ENCODE measurements around the gene TBC1D17.

Gene TBC1D17

DNA sequence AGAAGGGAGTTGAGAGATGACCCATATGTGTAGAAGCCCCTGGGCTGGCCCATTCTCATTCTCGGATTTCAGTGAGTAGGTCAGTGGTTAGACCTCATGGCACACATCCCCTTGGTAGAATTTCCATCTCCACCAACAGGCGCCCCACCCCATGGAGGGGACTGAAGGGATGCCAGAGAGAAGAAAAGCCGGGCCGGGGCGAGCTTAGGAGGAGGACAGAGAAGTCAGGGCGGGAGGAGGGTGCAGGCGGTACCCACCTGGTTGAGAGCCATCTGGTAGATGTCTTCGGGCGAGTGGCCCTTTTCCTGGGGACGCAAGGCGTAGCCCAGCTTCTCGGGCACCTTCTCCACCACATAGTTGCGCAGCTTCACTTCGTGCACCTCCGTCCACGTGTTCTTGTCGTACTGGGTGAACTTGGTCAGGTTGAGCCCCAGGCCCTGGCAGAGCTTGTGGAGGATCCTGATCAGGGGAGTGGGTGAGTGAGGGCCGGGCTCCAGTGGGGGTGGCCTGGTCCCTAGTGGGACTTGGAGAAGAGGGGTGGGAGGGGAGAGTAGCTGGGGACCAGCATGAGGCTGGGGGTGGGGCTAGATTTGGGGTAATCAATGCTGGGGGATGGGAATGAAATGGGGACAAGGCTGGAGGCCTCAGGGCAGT is 16.6 kb downstream of the TBC1D17 start:
- DNase-seq (ENCODE audit: low read depth): no peak

DNA sequence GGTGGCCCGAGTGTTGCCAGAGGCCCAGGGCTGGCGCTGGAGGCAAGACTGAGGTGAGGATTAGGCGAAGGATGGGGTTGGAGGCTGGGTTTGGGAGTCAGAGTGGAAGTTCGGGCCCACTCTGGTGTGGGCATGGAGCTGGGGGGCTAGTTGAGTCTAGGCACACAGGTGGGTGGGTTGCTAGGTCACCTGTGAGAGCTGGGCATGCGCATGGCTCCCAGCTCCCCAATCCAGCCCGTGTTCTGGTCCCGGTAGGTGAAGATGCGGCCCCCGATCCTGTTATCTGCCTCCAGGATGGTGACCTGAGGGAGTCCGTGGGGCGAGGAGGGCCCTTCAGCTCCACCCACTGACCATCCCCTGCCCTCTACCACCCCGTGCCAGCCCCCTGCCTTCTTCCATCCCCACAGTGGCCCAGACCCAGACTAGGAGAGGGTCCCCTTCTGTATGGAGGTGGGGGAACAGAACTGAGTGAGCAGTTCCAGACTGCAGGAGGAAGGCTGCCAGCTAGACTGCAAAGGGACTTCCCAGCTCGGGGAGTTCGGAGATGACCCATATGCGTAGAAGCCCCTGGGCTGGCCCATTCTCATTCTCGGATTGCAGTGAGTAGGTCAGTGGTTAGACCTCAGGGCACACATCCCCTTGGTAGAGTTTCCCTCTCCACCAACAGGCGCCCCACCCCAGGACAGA is 17.5 kb downstream of the TBC1D17 start:
- DNase-seq (ENCODE audit: low read depth): no peak

DNA sequence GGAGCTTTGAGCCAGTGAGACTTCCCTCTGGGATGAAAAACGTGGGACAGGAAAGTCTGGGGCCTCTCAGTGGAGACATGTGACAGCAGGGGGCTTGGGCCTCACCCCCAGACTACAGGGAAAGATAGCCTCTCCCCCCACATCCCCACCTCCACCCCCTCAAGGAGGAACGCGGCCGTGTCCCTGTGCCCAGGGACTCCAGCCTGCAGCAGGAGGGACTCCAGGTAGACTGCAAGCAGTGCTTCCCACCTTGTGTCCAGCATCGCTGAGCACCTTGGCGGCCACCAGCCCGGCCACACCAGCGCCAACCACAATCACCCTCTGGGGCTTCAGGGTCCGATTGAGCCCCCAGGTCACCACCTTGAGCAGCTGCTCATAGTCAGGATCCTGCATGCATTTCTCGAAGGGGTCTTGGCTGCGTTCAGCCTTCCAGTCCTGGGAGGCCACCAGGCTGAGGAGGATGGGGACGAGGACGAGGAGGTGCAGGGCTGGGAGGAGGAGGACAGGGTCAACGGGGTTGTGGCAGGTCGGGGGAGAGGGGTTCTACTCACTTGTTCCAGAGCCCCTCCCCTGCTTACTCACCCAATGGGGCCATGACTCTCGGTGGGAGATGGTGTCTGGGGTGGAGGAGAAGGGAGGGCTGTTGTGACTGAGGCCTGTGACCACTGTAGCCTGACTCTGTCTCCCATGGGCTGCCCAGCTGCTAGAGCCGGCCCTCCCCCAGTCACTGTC is 18.2 kb downstream of the TBC1D17 start:
- DNase-seq (ENCODE audit: low read depth): no peak

DNA sequence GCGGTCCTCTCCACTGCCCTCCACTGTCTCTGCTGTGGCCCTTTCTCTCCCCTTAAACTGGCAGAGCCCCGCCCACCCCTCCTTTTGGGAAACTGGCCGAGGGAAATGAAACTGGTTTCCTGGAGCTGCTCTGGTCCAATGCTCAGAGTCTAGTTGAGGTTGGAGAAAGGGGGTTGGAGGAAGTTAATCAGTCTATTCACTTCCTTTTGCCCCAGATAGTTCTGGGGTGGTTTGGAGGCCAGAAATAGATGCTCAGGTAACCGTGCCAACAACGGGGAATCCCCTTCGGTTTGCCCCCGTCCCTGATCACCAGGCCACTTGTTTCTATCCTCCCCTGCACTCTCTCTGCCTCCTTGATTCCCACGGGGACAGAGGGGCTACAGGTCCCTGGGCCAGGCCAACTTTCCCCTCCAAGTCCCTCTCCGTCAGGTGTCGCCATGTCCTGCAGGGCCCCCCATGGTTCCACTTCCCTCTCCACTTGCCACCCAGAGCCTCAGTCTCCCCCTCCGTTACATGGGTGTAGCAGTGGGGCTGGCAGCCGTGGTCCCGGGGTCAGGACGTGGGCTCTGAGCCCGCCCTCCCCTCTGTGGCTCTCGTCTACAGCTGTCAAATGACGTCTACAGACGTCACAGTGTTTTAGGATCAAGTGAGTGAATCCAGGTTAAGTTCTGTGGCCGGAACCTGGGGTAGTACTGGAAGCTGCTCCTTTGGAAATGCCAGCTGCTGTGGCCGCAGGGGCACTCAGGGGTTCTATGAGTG is 19.5 kb downstream of the TBC1D17 start, which contains the start of gene IL4I1:
Gene IL4I1 (minus strand): TSS at position 25 of the 759 bp plus-strand sequence. CDS start 727 bp downstream, outside the sequence.
- no peak for DNase-seq (ENCODE audit: low read depth)

DNA sequence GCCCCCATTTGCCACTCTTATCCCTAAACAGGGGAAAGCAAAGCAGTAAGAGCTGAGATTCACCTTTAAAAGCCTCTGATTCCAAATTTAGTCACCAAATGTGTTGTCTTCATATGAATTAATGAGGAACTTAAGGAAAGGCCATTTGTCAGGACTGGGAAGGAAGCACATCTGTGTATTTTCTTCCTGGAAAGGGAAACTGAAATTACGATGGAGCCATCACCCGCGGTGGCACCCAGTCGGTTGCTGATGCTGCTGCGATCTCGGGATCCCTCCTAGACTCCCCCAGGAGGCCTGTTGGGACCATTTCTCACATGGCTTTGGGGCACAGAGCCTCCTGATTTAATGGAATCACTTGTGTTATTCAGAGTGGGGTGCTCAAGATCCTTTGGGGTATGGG is 26.6 kb downstream of the TBC1D17 start:
- no peak for DNase-seq (ENCODE audit: low read depth)

DNA sequence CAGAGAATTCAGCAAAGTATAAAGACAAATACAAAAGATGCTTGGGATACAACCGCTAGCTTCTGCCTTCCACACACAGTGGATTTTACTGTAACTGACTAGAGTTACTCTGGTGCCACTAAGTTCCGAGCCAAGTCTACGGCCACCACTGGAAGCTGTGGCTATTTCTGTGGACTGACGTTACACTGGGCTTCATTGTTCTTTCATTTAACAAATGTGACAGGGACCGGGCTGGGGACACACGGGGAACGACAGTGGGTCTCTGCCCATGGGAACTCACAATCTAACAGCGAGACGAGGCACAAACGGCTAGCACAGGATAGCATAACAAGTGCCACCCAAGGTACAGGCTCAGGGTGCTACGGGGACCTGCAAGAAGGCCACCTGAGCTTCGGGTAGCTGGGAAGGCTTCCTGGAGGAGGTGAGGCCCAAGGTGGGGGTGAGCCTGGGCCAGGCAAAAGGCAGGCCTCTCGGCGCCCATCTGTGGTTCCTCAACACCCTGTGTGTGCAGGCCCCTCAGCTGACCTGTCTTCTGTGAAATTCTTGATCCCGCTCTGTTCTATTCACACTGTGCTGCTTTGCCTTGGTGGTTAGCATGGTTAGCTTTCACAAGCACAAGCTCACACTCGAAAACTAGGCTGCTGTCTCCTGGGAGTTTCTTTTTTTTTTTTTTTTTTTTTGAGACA is 29.5 kb downstream of the TBC1D17 start:
- no peak for DNase-seq (ENCODE audit: low read depth)

DNA sequence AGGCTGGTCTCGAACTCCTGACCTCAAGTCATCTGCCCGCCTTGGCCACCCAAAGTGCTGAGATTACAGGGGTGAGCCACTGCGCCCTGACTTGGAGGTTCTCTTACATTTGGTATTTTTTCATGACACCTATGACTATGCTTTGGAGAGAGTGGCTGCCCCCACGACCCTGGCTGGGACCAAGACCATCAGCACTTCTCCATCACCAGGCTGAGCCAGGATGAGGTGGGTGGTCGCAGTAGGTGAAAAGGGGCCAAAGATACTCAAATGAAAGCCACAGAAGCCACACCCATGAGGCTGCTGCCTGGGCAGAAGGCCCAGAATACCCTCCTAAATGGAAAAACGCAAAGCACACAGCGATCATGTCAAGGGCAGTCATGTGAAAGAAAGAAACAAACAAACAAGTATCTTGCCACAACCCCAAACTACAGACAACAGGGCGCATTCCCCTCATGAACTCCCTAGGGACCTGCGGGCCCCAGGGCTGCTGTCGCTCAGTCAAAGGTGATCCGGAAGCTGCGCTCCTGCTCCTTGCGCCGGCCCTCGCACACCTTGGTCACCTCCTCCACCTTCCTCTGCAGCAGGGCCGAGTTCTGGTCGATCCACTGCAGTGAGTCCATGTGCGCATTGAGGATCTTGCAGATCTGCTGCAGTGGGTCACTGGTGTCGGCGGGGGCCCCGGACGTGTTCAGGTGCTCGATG is 30.4 kb downstream of the TBC1D17 start:
- DNase-seq (ENCODE audit: low read depth): no peak

DNA sequence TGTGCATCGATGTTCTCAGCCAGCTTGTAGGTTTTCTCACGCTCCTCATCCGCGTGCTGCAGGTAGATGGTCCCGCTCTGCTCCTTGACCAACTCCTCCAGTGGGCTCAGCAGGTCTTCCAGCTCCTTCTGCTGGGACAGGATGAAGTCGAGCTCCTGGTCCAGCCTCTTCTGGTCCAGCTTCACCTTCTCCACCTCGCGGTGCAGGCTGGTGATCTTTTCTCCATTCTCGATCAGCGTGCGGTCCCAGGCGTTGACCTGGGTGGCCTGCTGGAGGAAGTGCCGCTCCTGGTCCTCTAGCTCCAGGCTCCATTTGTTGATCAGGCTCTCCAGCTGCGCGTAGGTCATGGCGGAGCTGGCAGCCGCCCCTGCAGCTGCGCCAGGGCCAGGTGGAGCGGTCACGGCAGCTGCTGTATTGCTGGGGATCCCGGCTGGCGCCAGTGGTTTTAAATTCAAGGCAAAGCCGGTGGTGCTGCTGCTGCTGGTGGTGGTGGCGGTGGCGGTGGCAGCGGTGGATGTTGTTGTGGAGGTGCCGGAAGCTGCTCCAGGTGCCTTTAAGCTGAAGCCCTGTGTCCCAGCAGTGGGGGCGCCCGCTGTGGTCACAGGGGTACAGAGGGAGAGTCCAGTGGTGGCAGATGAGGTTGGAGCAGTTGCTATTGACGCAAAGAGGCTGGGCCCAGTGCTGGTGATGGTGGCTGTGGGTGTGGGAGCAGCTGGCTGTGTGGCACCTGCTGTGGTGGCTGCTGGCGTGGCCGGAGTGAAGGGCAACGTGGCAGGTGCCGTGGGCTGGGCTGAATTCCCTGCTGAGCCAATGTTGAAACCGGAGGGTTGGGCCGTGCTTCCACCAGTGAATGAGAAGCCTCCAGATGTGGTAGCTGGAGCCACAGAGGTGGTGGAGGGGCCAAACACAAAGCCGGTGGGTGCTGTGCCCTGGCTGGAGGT is 31.2 kb downstream of the TBC1D17 start:
- no peak for DNase-seq (ENCODE audit: low read depth)

DNA sequence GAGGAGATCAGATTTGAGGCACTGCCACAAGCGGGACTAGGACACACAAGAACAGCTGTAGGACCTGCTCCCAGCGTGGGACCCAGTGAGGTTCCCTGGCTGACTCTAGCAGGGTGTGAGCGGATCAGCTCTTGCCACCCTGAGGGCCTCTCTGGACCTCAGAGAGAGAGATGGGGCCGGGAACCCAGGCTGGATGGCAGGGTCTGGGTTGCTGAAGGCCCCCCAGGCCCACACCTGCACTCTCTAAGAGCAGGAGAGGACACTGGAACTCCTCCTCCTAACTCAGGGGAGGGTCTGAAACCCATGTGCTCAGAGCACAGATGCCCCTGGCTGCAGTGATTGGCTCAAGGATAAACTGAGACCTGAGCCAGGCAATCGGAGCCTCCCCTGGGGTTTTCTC is 32.7 kb downstream of the TBC1D17 start:
- DNase-seq (ENCODE audit: low read depth): no peak

DNA sequence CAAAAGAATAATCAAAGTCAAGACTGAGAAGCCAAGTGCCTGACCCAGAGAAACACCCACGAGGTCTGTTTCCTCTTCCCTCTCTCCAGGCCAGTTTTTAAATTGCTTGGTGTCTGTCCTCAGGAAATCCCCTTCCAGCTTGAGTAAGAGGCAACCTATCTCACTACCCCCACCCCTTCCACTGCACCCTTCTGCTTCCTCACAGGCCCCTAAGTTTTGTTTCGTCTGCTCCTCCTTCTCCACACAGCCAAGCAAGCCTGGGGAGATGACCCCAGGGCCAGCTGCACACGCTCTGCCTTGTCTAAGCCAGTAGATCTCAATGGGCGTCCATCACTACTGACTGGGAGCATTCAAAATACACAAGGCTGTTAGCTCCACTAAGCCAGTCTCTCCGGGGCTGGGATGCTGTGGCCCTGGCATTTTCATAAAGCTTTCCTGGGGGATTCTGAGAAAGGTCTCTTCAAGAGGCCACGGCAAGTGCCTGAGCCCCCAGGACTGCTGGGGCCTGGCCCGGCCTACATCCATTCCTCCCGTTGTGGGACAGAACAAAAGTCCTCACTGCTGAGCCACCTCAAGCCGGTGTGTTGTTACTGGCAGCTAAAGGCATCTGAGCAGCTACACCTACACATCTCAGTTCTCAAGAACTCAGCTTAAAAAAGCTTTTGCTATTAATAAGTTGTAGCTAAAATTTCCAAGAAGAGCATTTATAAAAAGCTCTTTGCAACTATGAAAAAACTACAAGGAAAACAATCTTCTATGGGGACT is 34.1 kb downstream of the TBC1D17 start:
- no peak for DNase-seq (ENCODE audit: low read depth)

DNA sequence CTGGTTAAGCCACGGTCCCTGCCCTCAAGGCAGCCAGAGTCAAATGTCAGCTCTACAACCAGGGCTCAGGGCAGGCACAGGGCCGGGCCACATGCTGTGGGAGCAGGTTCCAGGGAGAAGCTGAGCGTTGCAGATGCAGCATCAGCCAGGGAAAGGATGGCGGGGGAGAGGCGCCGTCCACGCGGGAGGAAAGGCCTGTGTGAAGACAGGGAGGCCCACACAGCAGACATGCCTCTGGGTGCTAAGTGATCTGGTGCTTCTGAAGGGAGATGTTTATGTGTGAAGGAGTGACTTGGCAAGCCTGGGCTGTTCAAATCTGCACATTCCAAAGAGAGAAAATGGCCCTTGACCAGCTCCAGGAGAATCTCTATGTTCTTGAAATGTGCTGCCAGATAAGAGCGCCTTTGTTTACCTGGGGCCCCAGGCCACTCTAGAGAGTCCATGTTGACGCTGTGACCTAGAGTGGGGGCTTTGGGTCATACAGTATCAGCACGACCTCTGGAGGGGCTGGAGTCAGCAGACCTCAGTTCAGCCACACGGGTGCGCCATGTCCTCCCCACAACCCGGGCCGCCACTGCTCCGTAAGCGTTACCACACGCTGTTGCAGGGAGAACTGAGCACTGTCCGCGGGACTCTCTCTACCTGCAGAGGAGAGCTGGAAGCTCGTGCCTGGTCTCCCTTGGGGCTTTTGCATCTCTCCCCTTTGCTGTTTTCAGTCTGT is 35.6 kb downstream of the TBC1D17 start:
- no peak for DNase-seq (ENCODE audit: low read depth)

DNA sequence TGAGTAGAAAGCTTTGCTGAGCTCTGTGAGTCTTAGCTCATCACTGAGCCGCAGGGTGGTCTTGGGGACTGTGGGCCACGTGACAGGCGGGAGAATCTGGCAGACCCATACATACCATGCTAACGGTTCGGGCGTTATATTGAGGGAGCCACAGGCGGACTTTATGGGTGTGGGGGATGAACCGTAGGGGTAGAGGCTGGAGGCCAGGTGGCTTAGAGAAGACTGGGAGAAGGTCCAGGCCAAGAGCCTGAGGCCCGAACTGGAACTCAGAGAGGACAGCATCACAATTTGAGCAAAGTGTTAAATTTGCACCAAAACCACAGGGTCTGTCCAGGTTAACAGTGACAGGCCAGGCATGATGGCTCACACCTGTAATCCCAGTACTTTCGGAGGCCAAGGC is 36.2 kb downstream of the TBC1D17 start:
- DNase-seq (ENCODE audit: low read depth): no peak

DNA sequence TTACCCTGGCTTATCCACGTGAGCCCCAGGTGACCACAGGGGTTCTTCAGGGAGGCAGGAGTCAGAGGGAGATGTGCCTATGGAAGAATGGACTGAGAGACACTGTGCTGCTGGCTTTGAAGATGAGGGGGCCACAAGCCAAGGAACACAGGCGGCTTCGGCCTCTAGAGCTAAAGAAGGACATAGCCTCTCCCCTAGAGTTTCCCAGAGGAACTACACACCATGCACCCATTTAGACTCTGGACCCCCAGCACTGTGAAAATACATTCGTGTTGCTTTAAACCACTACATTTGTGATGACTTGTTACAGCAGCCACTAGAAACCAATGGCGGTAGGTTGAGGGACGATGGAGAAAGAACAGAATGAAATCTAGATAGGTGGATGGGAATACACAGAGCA is 37.8 kb downstream of the TBC1D17 start:
- no peak for DNase-seq (ENCODE audit: low read depth)

DNA sequence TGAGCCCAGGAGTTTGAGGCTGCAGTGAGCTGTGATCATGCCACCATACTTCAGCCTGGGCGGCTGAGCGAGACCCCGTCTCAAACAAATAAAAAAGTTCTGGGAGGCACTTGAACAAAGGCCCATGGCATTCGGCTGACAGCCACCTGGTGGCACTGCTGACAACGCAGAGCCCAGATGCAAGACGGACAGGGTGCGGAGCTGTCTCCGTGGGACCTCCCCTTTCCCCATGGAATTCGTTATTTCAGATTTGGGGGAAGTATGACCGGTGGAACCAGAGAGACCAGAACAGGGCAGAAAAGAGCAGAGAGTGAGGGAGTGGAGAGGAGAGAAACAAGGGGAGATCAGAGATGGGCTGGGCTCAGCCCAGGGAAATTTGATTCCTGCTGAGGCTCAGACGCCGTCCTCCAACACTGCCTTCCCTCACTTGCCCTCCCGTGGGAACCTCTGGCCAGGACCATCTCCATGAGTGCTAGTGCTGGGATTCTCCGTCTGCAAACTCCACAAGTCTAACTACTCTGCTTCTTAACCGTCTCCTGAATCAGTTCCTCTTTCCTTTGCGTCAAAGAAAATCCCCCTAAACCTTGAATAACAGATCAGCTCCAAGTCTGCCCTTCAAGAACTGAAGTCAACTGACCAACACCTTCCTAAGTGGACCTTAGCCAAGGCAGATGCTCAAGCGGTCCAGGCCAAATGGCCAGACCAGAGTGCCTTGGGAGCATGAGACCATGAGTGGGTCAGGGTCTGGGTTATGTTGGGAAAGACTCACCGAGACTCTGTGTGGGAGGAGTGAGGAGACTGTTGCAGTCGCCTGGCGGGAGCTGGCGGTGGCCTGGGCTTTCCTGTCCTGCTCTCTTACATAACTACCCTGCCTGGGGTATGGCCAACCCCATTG is 39.6 kb downstream of the TBC1D17 start:
- DNase-seq (ENCODE audit: low read depth): no peak

DNA sequence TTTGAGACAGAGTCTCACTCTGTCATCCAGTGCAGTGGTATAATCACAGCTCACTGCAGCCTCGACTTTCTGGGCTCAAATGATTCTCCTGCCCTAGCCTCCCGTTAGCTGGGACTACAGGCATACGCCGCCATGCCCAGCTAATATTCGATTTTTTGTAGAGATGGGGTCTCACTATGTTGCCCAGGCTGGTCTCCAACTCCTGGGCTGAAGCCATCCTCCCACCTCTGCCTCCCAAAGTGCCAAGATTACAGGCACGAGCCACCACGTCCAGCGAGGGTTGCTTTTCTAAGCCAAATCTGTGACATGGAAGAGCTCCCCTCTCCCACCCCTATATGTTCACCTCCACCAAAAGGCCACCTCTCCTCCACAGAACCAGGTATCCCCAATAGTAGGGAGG is 40.6 kb downstream of the TBC1D17 start:
- no peak for DNase-seq (ENCODE audit: low read depth)

DNA sequence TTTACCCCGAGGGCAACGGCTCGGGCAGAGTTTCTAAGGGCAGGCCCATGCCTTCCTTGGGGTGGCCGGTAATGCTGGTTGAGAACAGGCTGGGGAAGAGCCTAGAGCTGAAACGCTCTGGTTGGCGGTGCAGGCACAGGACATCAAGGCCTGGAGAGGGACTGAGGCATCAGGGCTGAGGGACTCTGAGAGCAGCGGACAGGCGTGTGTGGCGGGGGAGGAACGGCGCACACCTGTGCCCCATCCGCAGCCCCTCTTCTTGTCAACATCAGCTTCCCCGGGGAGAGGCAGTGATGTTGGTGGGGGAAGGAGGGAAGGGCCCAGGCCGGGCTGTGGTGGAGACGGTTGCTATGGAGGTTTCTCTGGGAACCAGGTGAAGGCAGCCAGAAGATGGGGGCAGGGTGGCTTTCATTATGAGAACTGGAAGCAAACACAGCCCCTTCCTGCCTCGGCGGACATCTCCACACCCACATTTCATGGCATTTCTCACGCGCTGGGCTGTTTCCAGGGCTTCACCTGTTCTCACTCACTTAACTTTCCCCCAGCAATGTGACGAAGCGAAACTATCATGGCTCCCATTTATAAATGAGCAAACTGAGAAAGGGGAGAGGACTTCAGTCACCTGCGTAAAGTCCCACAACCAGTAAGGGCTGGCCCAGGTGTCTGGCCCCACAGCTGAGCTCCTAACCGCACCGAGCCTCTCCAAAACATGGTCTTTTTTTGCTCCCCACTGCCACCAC is 43.3 kb downstream of the TBC1D17 start:
- no peak for DNase-seq (ENCODE audit: low read depth)

Measured in fibroblast of the conjunctiva (primary cell).